Measurements from ENCODE around the gene ABCC4.

DNA sequence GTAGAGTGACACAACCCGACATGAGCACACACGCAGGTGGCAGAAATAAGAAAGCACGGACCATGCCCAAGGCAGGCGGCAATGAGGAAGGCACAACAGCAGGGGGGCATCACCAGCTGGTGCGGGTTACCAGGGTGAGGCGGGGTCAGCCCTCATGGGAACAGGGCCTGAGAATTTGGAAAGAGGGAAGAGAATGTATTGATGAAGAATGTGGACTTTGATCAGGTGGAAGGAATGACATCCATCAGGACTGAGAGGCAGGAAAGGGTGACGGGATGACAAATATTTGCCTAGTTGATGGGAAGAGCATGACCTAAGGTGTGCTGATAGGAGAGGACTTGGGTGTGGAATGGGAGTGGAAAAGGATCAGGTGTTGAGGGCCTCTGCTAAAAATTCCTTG, 177.5 kb downstream of the ABCC4 start:
- TF ChIP-seq, protein P1, sequence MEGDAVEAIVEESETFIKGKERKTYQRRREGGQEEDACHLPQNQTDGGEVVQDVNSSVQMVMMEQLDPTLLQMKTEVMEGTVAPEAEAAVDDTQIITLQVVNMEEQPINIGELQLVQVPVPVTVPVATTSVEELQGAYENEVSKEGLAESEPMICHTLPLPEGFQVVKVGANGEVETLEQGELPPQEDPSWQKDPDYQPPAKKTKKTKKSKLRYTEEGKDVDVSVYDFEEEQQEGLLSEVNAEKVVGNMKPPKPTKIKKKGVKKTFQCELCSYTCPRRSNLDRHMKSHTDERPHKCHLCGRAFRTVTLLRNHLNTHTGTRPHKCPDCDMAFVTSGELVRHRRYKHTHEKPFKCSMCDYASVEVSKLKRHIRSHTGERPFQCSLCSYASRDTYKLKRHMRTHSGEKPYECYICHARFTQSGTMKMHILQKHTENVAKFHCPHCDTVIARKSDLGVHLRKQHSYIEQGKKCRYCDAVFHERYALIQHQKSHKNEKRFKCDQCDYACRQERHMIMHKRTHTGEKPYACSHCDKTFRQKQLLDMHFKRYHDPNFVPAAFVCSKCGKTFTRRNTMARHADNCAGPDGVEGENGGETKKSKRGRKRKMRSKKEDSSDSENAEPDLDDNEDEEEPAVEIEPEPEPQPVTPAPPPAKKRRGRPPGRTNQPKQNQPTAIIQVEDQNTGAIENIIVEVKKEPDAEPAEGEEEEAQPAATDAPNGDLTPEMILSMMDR (IDR thresholded peaks at IDR 0.05 in 2 of 3, conservative IDR thresholded peaks at IDR 0.05 in 1 of 3; ENCODE audit: borderline replicate concordance in 1 of 3, insufficient read depth in 1 of 3, low read depth in 2 of 3, low read length in 2 of 3): no peak
- TF ChIP-seq POLR2A (IDR thresholded peaks at IDR 0.05; ENCODE audit: borderline replicate concordance, extremely low read depth, insufficient read depth, insufficient read length): no peak
- TF ChIP-seq YY1 (IDR thresholded peaks at IDR 0.05; ENCODE audit: extremely low read depth, insufficient replicate concordance, low read depth, low read length): no peak
- no peak for TF ChIP-seq EZH2 (IDR thresholded peaks at IDR 0.05)
- TF ChIP-seq JUND (IDR thresholded peaks at IDR 0.05): no peak
- TF ChIP-seq SIN3A (IDR thresholded peaks at IDR 0.05; ENCODE audit: low read depth): no peak
- no peak for TF ChIP-seq SP1 (IDR thresholded peaks at IDR 0.05; ENCODE audit: low read depth)
